ENCODE results near the gene UNG.
A peak's percentile ranks its signal among the peaks of the same experiment; 100 is the strongest.

GRCh38 chr12:109053382-109054123, 43.8 kb upstream of the UNG start:
- no peak for TF ChIP-seq CTCF (IDR thresholded peaks at IDR 0.05)
- peak in 1 of 2 donors; percentile 32 for TF ChIP-seq POLR2A (IDR thresholded peaks at IDR 0.05)
